Astrocyte of the cerebellum (primary cell): ENCODE measurements around the gene VWA8.

Source experiments
- DNase-seq: peaks from one replicate; pipeline ENCODE4 v3.0.0-alpha.2; 2011; ENCODE audit warnings: low read depth
- H3K4me3 ChIP-seq: 2 replicates; pipeline ENCODE4 v1.5.1; 2011; ENCODE audit warnings: mild to moderate bottlenecking, low read depth, low read length, moderate library complexity
- in situ Hi-C: cut with HindIII; loops from 2 replicates; pipeline ENCODE4 v1.10.0; 2017; ENCODE audit warnings: low sequenced_read_pairs
- TF ChIP-seq, protein P1 (sequence below): IDR thresholded peaks from 2 replicates; pipeline ENCODE4 v1.5.1; 2012; ENCODE audit warnings: low read length, low read depth, moderate library complexity, mild to moderate bottlenecking; ENCODE audit errors: missing control alignments

VWA8 gene

DNA sequence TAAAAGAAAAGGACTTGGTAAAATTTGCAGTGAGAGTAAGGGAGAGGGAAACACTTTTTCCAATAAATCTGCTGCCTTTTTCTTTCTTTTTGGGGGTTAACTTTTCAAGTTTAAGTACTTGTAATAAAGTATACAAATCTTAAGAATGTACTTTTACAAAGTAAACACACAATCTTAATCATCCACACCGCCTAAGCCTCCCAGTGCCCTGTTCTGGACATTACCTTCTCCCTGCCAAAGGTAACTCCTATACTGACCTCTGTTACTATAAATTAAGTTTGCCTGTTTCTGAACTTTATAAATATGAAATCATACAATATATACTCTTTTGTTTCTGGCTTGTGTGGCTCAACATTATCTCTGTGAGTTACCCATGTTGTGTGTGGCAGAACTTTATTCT lies 365.6 kb downstream of the VWA8 start:
- no peak overlapping the region for H3K4me3 ChIP-seq
- in situ Hi-C loops = no loop called here
- TF ChIP-seq, protein P1, sequence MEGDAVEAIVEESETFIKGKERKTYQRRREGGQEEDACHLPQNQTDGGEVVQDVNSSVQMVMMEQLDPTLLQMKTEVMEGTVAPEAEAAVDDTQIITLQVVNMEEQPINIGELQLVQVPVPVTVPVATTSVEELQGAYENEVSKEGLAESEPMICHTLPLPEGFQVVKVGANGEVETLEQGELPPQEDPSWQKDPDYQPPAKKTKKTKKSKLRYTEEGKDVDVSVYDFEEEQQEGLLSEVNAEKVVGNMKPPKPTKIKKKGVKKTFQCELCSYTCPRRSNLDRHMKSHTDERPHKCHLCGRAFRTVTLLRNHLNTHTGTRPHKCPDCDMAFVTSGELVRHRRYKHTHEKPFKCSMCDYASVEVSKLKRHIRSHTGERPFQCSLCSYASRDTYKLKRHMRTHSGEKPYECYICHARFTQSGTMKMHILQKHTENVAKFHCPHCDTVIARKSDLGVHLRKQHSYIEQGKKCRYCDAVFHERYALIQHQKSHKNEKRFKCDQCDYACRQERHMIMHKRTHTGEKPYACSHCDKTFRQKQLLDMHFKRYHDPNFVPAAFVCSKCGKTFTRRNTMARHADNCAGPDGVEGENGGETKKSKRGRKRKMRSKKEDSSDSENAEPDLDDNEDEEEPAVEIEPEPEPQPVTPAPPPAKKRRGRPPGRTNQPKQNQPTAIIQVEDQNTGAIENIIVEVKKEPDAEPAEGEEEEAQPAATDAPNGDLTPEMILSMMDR = no peak
- DNase-seq = no peak

DNA sequence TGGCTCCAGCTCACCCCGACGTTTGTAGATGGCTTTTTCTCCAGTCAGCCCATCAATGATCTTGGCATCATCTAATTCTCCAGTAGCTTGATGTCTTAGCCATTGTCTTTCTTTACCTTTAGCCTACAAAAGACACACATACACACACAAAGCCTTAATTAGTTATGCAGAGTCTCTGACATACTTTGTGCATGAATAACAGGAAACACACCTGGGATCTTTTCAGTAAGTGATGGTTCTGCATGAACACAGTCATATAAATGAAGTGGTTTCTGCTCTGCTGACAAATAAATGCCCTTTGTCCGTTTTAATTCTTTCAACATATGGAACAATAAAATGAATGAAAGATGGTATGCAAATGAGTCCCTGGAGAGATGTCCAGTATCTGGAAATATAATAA lies 370.3 kb downstream of the VWA8 start:
- TF ChIP-seq, protein P1 = no peak
- no peak overlapping the region for H3K4me3 ChIP-seq
- in situ Hi-C loops = no loop called here
- DNase-seq = no peak

DNA sequence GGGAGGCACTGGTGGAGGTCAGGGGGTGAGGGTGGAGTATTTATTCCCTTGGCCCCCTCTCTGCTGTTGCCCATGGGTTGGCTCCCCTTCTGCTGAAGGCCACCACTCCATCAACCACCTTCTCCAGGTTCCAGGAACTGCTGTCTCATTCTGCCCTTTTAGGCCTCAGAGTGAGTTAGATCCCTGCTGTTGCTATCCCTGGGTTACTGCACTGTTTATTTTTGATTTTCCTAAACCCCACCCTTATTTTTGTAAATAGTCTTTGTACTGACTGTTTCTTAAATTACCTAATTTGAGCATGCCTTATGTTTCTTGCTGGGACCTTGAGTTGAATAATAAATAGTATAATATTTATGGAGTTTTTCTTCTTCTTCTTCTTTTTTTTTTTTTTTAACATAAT lies 370.8 kb downstream of the VWA8 start:
- TF ChIP-seq, protein P1 = no peak
- DNase-seq = no peak
- no peak overlapping the region for H3K4me3 ChIP-seq
- in situ Hi-C loops = no loop called here

DNA sequence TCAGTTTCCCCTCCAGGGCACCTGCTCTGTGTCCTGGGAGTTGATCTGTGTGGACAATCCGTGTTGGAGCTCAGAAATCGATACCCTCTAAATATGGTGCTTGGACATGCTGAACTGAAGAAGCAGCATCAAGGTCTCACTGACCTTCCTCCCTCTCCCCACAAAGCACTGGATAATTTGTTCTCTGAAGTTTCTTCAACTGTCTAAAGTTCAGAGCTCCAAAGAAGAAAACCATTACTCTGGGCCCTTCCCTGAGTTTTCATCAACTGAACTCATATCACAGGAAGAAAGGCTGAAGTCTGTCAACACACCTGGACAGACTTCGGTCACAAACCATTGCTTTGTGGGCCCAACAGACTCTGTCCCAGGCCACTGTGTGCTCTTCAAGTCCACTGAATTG lies 371.5 kb downstream of the VWA8 start:
- in situ Hi-C loops = no loop called here

DNA sequence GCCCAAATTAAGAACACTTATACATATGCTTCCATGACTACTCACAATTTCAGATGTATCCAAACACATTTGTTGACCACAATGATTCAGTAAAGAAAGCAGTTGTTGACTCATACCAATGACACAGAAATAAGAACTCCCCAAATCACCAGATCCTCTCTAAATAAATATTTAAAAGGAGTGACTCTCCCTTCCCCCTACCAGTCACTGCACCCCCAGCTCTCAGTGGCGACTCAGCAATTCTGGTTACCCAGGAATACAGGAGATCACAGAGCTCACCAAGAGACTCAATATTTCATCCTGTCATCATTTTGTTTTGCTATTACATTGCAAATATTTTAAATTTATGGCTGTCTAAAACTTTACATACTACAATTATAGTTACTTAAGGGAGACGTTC lies 372.0 kb downstream of the VWA8 start:
- peak; percentile 74 for DNase-seq
- no peak overlapping the region for H3K4me3 ChIP-seq
- in situ Hi-C loops = no loop called here
- TF ChIP-seq, protein P1 = no peak

More for the DNA sequence above, 371.5 kb downstream of the VWA8 start:
- TF ChIP-seq, protein P1 = no peak
- DNase-seq = no peak
- no peak overlapping the region for H3K4me3 ChIP-seq

DNA sequence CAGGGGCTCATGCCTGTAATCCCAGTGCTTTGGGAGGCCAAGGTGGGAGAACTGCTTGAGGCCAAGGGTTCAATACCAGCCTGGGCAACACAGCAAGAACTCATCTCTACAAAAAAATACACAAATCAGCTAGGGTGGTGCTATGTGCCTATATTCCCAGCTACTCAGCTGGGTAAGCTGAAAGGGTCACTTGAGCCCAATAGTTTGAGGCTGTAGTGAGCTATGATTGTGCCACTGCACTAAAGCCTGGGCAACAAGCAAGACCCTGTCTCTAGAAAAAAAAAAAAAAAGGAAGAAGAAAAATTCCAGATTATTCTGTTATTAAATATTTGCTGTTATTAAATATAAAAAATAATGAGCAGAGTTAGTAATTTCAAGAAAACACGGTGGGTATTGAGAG lies 372.5 kb downstream of the VWA8 start:
- no peak for DNase-seq
- TF ChIP-seq, protein P1 = no peak
- H3K4me3 ChIP-seq = no peak overlapping the region
- in situ Hi-C loops = no loop called here

DNA sequence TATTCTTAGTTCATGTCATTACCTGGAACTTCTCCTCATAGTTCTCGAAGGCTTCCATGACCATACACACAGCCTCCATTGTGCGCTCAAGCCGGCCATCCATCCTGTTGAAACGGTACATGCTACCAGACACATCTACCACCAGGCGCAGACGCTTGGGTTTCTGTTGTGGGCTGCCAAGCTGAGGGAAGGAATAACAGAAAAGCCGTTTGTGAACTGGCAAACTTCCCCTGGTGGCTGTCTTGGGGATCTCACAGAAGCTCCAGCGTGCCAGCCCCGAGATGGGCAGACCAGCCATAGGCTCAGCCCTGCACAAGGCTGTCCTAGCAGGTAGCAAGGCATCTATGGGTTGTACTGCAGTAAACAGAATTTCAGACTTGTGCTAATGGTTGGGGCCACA lies 373.4 kb downstream of the VWA8 start:
- no peak overlapping the region for H3K4me3 ChIP-seq
- in situ Hi-C loops = no loop called here
- DNase-seq = no peak
- TF ChIP-seq, protein P1 = no peak
